Suppressor macrophage (primary cell): ENCODE data around the gene SLC2A5.
A peak's percentile ranks its signal among the peaks of the same experiment; 100 is the strongest.

Experiments
- DNase-seq, 4 experiments: peaks; one replicate each; pipeline ENCODE4 v3.0.0-alpha.2; 2020 to 2022

The SLC2A5 gene

GRCh38 chr1:9093091-9093490, 23.7 kb upstream of the SLC2A5 start:
- peak in 3 of 4 experiments; percentile 25 to 37 (median 27) for DNase-seq

GRCh38 chr1:9088807-9089206, 19.4 kb upstream of the SLC2A5 start:
- no peak for DNase-seq

- no peak for DNase-seq
These were observed 18.1 kb upstream of the SLC2A5 start for GRCh38 chr1:9087411-9088125.

GRCh38 chr1:9086796-9087195, 17.4 kb upstream of the SLC2A5 start:
- DNase-seq, result no peak

GRCh38 chr1:9086045-9086444, 16.6 kb upstream of the SLC2A5 start:
- no peak for DNase-seq

- DNase-seq, result no peak
These were observed 16.0 kb upstream of the SLC2A5 start for GRCh38 chr1:9085306-9085940.

GRCh38 chr1:9084906-9085305, 15.5 kb upstream of the SLC2A5 start:
- DNase-seq, result peak in 2 of 4 experiments; percentile 22 to 42

- no peak for DNase-seq
These were observed 12.0 kb upstream of the SLC2A5 start for GRCh38 chr1:9081473-9081872.

- peak; percentile 67 to 88 (median 81) for DNase-seq
These were observed 11.4 kb upstream of the SLC2A5 start for GRCh38 chr1:9080705-9081291.

- no peak for DNase-seq
These were observed 10.7 kb upstream of the SLC2A5 start for GRCh38 chr1:9079988-9080704.

- DNase-seq, result peak in 3 of 4 experiments; percentile 54 to 65 (median 61)
These were observed 9.5 kb upstream of the SLC2A5 start for GRCh38 chr1:9078752-9079500.

GRCh38 chr1:9078015-9078751, 8.7 kb upstream of the SLC2A5 start:
- DNase-seq, result peak in 1 of 4 experiments; percentile 36

GRCh38 chr1:9075022-9075421, 5.6 kb upstream of the SLC2A5 start:
- DNase-seq, result peak in 2 of 4 experiments; percentile 36 to 41

- DNase-seq, result peak in 3 of 4 experiments; percentile 66 to 73 (median 70)
These were observed 3.7 kb upstream of the SLC2A5 start for GRCh38 chr1:9073143-9073542.

GRCh38 chr1:9071554-9072235, 2.3 kb upstream of the SLC2A5 start:
- DNase-seq, result no peak

GRCh38 chr1:9070486-9070885, 1.1 kb upstream of the SLC2A5 start:
- DNase-seq, result no peak

GRCh38 chr1:9068981-9069325, 482 bp downstream of the SLC2A5 start:
- DNase-seq, result no peak

- DNase-seq, result peak; percentile 85 to 91 (median 91)
These were observed 2.3 kb downstream of the SLC2A5 start for GRCh38 chr1:9066945-9067807.

GRCh38 chr1:9065213-9065751, 4.2 kb downstream of the SLC2A5 start:
- peak in 1 of 4 experiments; percentile 24 for DNase-seq

- DNase-seq, result no peak
These were observed 6.6 kb downstream of the SLC2A5 start for GRCh38 chr1:9062846-9063245.
